Measurements from ENCODE around the gene WDR82. TPM values are rescaled to one million over a fixed set of nuclear protein-coding genes. Genes with fewer than 3 reads are reported as not detected.

Gene WDR82
- total and polyA plus RNA-seq, 10 of the 15 experiments (the other 5 are each of a cell fraction or from before 2014, with no cell fraction given), result 10.1 to 82.4 (median 48.7) TPM

DNA sequence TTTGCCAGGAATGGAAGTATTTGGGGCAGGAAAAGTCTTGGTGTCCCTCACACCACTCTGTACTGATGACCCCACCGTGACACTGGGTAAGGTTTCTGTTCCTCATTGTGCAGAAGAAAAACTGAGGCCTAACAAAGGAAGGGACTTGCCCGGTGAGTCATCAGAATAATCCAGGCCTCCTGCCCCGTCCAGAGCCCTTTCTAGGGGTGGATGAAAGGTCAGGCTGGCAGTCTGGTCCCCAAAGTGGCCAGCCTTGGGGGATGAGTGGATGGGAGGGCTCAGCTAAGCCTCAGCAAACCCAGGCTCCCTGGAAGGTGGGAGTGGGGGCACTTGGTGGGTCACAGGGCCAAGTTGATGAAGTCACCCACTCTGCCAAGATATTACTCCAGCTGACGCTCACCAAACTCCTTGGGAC, 35.3 kb upstream of the WDR82 start (continued):
- TF ChIP-seq RUNX3 (IDR thresholded peaks at IDR 0.05; ENCODE audit: low read length) (peak; percentile 84), FOXM1 (IDR thresholded peaks at IDR 0.05; ENCODE audit: low read depth, low read length) (peak; percentile 85), NFXL1 (IDR thresholded peaks at IDR 0.05; ENCODE audit: borderline replicate concordance) (no peak), RB1 (IDR thresholded peaks at IDR 0.05; ENCODE audit: borderline replicate concordance) (peak; percentile 23; the same call in 1 of the 2 replicates), ZBED1 (IDR thresholded peaks at IDR 0.05; ENCODE audit: borderline replicate concordance) (peak; percentile 59; the same call in 1 of the 2 replicates), NR2C2 (IDR thresholded peaks at IDR 0.05; ENCODE audit: borderline replicate concordance, control insufficient read depth, insufficient read length, low read depth) (no peak), EP300 (IDR thresholded peaks at IDR 0.05; ENCODE audit: borderline replicate concordance in 1 of 2, control insufficient read depth in 1 of 2, low read depth in 2 of 2, low read length in 2 of 2) (peak; percentile 91 to 98), IKZF2 (IDR thresholded peaks at IDR 0.05) (peak; percentile 97 to 98), ZNF207 (IDR thresholded peaks at IDR 0.05; ENCODE audit: borderline replicate concordance) (no peak), KAT2A (conservative IDR thresholded peaks at IDR 0.05; ENCODE audit: control insufficient read depth, low read depth, low read length) (no peak), KDM1A (IDR thresholded peaks at IDR 0.05; ENCODE audit: borderline replicate concordance) (no peak), POU2F2 (IDR thresholded peaks at IDR 0.05; ENCODE audit: borderline replicate concordance, low read depth, low read length) (peak; percentile 49; the same call in 1 of the 3 replicates), IKZF1 (conservative IDR thresholded peaks at IDR 0.05) (peak; percentile 99), SP1 (IDR thresholded peaks at IDR 0.05; ENCODE audit: low read depth, low read length) (peak; percentile 89), TCF3 (IDR thresholded peaks at IDR 0.05; ENCODE audit: borderline replicate concordance, insufficient read depth, low read depth, low read length) (0 out of 2 replicates have a peak, but pooled peaks have one; percentile 27), SPI1 (IDR thresholded peaks at IDR 0.05; ENCODE audit: borderline replicate concordance, insufficient read depth, low read depth, low read length) (peak; percentile 99), JUNB (IDR thresholded peaks at IDR 0.05) (peak; percentile 93), MTA2 (IDR thresholded peaks at IDR 0.05; ENCODE audit: low read depth) (peak; percentile 88), RELA (IDR thresholded peaks at IDR 0.05; ENCODE audit: borderline replicate concordance, partially characterized antibody) (peak; percentile 99), SIN3A (IDR thresholded peaks at IDR 0.05; ENCODE audit: low read depth, low read length) (no peak), CREB1 (IDR thresholded peaks at IDR 0.05; ENCODE audit: low read depth) (peak; percentile 77), SREBF1 (IDR thresholded peaks at IDR 0.05; ENCODE audit: low read length) (no peak), TCF12 (IDR thresholded peaks at IDR 0.05; ENCODE audit: low read depth, low read length) (peak; percentile 64), NR2C1 (IDR thresholded peaks at IDR 0.05) (peak; percentile 77), NR2F1 (conservative IDR thresholded peaks at IDR 0.05) (peak; percentile 99), NBN (IDR thresholded peaks at IDR 0.05) (peak; percentile 86; the same call in 1 of the 2 replicates)
- TF ChIP-seq, protein P1, sequence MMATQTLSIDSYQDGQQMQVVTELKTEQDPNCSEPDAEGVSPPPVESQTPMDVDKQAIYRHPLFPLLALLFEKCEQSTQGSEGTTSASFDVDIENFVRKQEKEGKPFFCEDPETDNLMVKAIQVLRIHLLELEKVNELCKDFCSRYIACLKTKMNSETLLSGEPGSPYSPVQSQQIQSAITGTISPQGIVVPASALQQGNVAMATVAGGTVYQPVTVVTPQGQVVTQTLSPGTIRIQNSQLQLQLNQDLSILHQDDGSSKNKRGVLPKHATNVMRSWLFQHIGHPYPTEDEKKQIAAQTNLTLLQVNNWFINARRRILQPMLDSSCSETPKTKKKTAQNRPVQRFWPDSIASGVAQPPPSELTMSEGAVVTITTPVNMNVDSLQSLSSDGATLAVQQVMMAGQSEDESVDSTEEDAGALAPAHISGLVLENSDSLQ (IDR thresholded peaks at IDR 0.05), result peak; percentile 75
- TF ChIP-seq, protein P2, sequence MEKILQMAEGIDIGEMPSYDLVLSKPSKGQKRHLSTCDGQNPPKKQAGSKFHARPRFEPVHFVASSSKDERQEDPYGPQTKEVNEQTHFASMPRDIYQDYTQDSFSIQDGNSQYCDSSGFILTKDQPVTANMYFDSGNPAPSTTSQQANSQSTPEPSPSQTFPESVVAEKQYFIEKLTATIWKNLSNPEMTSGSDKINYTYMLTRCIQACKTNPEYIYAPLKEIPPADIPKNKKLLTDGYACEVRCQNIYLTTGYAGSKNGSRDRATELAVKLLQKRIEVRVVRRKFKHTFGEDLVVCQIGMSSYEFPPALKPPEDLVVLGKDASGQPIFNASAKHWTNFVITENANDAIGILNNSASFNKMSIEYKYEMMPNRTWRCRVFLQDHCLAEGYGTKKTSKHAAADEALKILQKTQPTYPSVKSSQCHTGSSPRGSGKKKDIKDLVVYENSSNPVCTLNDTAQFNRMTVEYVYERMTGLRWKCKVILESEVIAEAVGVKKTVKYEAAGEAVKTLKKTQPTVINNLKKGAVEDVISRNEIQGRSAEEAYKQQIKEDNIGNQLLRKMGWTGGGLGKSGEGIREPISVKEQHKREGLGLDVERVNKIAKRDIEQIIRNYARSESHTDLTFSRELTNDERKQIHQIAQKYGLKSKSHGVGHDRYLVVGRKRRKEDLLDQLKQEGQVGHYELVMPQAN (conservative IDR thresholded peaks at IDR 0.05), result no peak
- TF ChIP-seq, protein P3, sequence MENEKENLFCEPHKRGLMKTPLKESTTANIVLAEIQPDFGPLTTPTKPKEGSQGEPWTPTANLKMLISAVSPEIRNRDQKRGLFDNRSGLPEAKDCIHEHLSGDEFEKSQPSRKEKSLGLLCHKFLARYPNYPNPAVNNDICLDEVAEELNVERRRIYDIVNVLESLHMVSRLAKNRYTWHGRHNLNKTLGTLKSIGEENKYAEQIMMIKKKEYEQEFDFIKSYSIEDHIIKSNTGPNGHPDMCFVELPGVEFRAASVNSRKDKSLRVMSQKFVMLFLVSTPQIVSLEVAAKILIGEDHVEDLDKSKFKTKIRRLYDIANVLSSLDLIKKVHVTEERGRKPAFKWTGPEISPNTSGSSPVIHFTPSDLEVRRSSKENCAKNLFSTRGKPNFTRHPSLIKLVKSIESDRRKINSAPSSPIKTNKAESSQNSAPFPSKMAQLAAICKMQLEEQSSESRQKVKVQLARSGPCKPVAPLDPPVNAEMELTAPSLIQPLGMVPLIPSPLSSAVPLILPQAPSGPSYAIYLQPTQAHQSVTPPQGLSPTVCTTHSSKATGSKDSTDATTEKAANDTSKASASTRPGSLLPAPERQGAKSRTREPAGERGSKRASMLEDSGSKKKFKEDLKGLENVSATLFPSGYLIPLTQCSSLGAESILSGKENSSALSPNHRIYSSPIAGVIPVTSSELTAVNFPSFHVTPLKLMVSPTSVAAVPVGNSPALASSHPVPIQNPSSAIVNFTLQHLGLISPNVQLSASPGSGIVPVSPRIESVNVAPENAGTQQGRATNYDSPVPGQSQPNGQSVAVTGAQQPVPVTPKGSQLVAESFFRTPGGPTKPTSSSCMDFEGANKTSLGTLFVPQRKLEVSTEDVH (IDR thresholded peaks at IDR 0.05; ENCODE audit: low read depth, partially characterized antibody), result no peak
